Retinal pigment epithelial cell (primary cell): Measurements from ENCODE around the gene ZNF407.

Experiments
- DNase-seq: peaks from one replicate; pipeline ENCODE4 v3.0.0-alpha.2; 2010; ENCODE audit warnings: low read depth
- H3K4me3 ChIP-seq: 2 replicates; pipeline ENCODE4 v1.5.1; 2011; ENCODE audit warnings: mild to moderate bottlenecking, low read length, control low read depth, moderate library complexity
- CTCF ChIP-seq: conservative IDR thresholded peaks from 2 replicates; pipeline ENCODE4 v1.5.1; 2011; ENCODE audit warnings: low read depth, low read length, control low read depth, inconsistent platforms

The ZNF407 gene

GRCh38 chr18:74665905-74666304, 68.2 kb downstream of the ZNF407 start:
- DNase-seq = no peak
- no peak overlapping the region for H3K4me3 ChIP-seq
- no peak for TF ChIP-seq CTCF

GRCh38 chr18:74669136-74669798, 71.6 kb downstream of the ZNF407 start:
- DNase-seq = no peak
- no peak for TF ChIP-seq CTCF
- no peak overlapping the region for H3K4me3 ChIP-seq

- H3K4me3 ChIP-seq = no peak overlapping the region
- no peak for TF ChIP-seq CTCF
- DNase-seq = no peak
These were observed 74.7 kb downstream of the ZNF407 start for GRCh38 chr18:74672371-74672770.

- no peak for DNase-seq
- TF ChIP-seq CTCF = no peak
- H3K4me3 ChIP-seq = no peak overlapping the region
These were observed 76.8 kb downstream of the ZNF407 start for GRCh38 chr18:74674487-74674886.

GRCh38 chr18:74679006-74679678, 81.5 kb downstream of the ZNF407 start:
- no peak for TF ChIP-seq CTCF
- no peak for DNase-seq
- H3K4me3 ChIP-seq = no peak overlapping the region

GRCh38 chr18:74679679-74680076, 82.0 kb downstream of the ZNF407 start:
- no peak for DNase-seq
- H3K4me3 ChIP-seq = no peak overlapping the region
- TF ChIP-seq CTCF = no peak
